Progenitor cell of endocrine pancreas (in vitro differentiated cells): Measurements from ENCODE around the gene PLXNA2. TPM values are rescaled to one million over a fixed set of nuclear protein-coding genes. Genes with fewer than 3 reads are reported as not detected.

Source experiments
- DNase-seq: peaks from one replicate; pipeline ENCODE4 v3.0.0; 2021; ENCODE audit warnings: low spot score; ENCODE audit not compliant: unreplicated experiment
- H3K27ac Mint-ChIP-seq: 2 replicates; pipeline ENCODE4 v1.8.0; 2021; ENCODE audit warnings: mild to moderate bottlenecking, moderate library complexity, mixed read lengths
- H3K27me3 Mint-ChIP-seq: 2 replicates; pipeline ENCODE4 v1.8.0; 2021; ENCODE audit warnings: mixed read lengths
- H3K36me3 Mint-ChIP-seq: 2 replicates; pipeline ENCODE4 v1.8.0; 2022; ENCODE audit warnings: mixed read lengths; ENCODE audit not compliant: insufficient read depth
- H3K4me1 Mint-ChIP-seq: 2 replicates; pipeline ENCODE4 v1.8.0; 2021; ENCODE audit warnings: low read depth, mixed read lengths
- H3K4me3 Mint-ChIP-seq: 2 replicates; pipeline ENCODE4 v1.8.0; 2021; ENCODE audit warnings: low read depth, mild to moderate bottlenecking, moderate library complexity, mixed read lengths
- H3K9me3 Mint-ChIP-seq: 2 replicates; pipeline ENCODE4 v1.8.0; 2021; ENCODE audit warnings: low read depth, mixed read lengths
- CTCF ChIP-seq: fragments of 200-600 bp; sonication (generic); IDR thresholded peaks from one replicate; pipeline ENCODE4 v1.5.0; 2021; ENCODE audit warnings: antibody characterized with exemption, mild to moderate bottlenecking; ENCODE audit not compliant: unreplicated experiment
- long read RNA-seq: library from polyadenylated mRNA; unstranded; transcript quantifications from one replicate; pipeline ENCODE4 v2.0.0, GENCODE V29; 2020
- total RNA-seq: library from RNA; stranded (reverse); gene quantifications from 2 replicates; pipeline ENCODE4 v1.2.1, GENCODE V29; 2021

PLXNA2 gene
- total RNA-seq = 32.9 and 34.9 TPM in 2 replicates
- long read RNA-seq, partial matches to known transcripts = 19 of 30 reads
- long read RNA-seq, other reads (novel, unspliced or antisense) = 10 of 30 reads

- H3K36me3 Mint-ChIP-seq = no peaks in the 10 kb centered on the region
- H3K4me1 Mint-ChIP-seq = peaks cover 41% of the 10 kb centered on the region
- H3K27me3 Mint-ChIP-seq = peaks cover 28% of the 10 kb centered on the region
- DNase-seq = peak; percentile 54
- no peak for TF ChIP-seq CTCF
- peak within 1 kb of the TSS; percentile 93 for H3K4me3 Mint-ChIP-seq
- H3K27ac Mint-ChIP-seq = peak within 1 kb of the TSS; percentile 92
- H3K9me3 Mint-ChIP-seq = no peaks in the 10 kb centered on the region
These were observed at the start of gene PLXNA2 for GRCh38 chr1:208243967-208244916. Gene PLXNA2, minus strand, starts transcription at chr1:208244384. Its CDS starts 26,462 bp downstream, at chr1:208217922.

- Mint-ChIP-seq H3K27me3 (peaks cover 39% of the 10 kb centered on the region), H3K9me3 (no peaks in the 10 kb centered on the region), H3K4me1 (no peaks in the 10 kb centered on the region), H3K27ac (no peak overlapping the region), H3K36me3 (no peaks in the 10 kb centered on the region), H3K4me3 (no peak overlapping the region)
- DNase-seq = no peak
- no peak for TF ChIP-seq CTCF
These were observed 48.7 kb upstream of the PLXNA2 start for GRCh38 chr1:208292908-208293307.

GRCh38 chr1:208291923-208292711 lies 47.9 kb upstream of the PLXNA2 start:
- Mint-ChIP-seq H3K27ac (no peak overlapping the region), H3K27me3 (peaks cover 39% of the 10 kb centered on the region), H3K36me3 (no peaks in the 10 kb centered on the region), H3K9me3 (no peaks in the 10 kb centered on the region), H3K4me1 (no peaks in the 10 kb centered on the region), H3K4me3 (no peak overlapping the region)
- no peak for DNase-seq
- TF ChIP-seq CTCF = no peak

- no peak overlapping the region for H3K4me3 Mint-ChIP-seq
- no peaks in the 10 kb centered on the region for H3K9me3 Mint-ChIP-seq
- no peak for TF ChIP-seq CTCF
- no peak for DNase-seq
- H3K36me3 Mint-ChIP-seq = no peaks in the 10 kb centered on the region
- no peak overlapping the region for H3K27ac Mint-ChIP-seq
- no peaks in the 10 kb centered on the region for H3K4me1 Mint-ChIP-seq
- H3K27me3 Mint-ChIP-seq = peaks cover 37% of the 10 kb centered on the region
These were observed 46.9 kb upstream of the PLXNA2 start for GRCh38 chr1:208291129-208291528.

- Mint-ChIP-seq H3K4me3 (no peak overlapping the region), H3K27ac (no peak overlapping the region), H3K9me3 (no peaks in the 10 kb centered on the region), H3K36me3 (no peaks in the 10 kb centered on the region), H3K4me1 (no peaks in the 10 kb centered on the region), H3K27me3 (peaks cover 33% of the 10 kb centered on the region)
- TF ChIP-seq CTCF = no peak
- no peak for DNase-seq
These were observed 45.5 kb upstream of the PLXNA2 start for GRCh38 chr1:208289716-208290115.
